ENCODE data around the gene FGF18.
"Not testable (repeated sequence)": the region's sequence is repeated elsewhere in the genome, so short reads cannot be mapped to it uniquely, and the experiment has no call there.

The FGF18 gene, protein sequence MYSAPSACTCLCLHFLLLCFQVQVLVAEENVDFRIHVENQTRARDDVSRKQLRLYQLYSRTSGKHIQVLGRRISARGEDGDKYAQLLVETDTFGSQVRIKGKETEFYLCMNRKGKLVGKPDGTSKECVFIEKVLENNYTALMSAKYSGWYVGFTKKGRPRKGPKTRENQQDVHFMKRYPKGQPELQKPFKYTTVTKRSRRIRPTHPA

DNA sequence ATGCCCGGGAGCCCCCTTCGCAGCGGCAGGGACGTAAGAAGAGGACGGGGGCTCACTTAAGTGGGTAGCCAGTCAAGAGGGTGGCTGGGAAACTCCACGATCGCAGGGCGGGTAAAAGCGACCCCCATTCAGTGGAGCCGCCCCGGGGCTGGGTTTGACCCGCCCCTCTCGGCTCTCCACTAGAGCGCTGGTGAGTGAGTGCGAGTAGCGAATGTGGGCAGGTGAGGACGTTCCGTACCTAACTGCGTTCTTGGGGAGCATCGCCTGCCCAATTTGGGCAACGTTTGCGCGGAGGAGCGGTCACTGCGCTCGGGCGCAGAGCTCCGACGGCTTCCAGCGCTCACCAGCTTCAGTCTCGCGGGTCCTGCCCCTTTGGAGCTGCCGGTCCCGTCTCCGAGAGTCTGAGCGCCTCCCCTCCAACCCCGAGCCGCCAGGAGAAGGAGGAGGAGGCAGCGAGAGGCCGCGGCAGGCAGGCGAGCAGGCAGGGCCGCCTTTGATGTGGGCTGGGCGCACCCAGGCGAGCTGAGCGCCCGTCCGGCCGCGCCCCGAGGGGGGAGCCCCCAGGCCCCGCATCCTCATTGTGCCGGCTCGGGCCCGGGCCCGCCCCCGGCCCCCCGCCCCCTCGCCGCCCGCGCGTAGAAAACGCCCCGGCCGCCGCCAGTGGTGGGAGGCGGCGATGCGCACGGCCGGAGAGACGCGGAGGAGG lies at the start of gene FGF18:
TSS of gene FGF18 (plus strand) at position 666 of the 706 bp plus-strand sequence. CDS start 553 bp downstream, outside the sequence.
- DNase-seq: peak; percentile 92

DNA sequence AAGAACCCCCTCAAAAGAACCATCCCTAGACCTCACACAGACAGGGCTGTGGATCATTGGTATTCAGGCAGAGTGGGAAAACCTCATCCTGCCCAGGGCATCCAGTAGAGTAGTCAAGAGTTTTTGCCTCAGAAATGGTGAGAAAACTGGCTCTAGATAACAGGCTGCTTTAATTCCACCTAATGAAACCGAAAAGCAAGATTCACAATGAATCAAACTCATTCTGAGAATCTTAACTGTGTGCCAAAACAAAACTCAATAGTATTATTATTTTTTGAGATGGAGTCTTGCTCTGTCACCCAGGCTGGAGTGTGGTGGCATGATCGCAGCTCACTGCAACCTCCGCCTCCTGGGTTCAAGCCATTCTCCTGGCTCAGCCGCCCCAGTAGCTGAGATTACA lies 49.5 kb upstream of the FGF18 start:
- DNase-seq: no peak

DNA sequence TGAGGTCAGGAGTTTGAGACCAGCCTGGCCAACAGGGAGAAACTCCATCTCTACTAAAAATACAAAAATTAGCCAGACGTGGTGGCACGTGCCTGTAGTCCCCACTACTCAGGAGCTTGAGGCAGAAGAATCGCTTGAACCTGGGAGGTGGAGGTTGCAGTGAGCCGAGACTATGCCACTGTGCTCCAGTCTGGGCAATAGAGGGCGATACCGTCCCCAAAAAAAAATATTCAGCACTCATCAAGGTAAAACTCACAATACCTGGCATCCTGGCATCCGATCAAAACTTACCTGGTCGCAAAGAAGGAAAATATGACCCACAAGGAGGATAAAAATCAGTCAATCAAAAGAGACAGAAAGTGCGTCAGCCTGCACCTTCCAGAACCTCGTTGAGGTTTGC lies 48.6 kb upstream of the FGF18 start:
- not testable (repeated sequence) for DNase-seq

DNA sequence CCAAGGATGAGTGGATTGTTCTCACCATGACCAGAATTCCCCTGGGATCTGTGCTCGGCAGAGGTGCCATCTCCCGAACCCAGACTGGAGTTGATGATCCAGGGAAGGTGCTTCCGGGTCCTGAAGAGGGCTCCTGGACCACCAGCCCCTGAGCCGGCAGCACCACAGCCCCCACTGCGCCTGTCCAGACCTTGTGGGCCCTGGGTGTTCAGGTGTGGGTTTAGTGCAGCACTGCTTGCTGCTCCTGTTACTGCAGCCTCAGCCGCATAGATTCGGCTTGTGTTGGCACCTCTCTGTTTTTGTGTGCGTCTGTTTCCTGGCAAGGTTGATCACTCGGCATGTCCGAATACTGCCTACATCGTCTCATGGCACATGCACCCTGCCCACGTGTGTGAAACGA lies 48.1 kb upstream of the FGF18 start:
- no peak for DNase-seq

DNA sequence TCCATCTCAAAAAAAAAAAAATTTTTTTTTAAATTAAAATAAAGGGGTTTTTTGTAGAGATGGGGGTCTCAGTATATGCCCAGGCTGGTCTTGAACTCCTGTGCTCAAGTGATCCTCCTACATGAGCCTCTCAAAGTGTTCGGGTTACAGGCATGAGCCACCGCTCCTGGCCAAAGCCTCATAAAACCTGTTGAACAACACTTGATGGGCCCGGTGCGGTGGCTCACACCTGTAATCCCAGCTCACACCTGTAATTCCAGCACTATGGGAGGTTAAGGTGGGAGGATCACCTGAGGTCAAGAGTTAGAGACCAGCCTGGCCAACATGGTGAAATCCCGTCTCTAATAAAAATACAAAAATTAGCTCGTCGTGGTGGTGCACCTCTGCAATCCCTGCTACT lies 39.5 kb upstream of the FGF18 start:
- no peak for DNase-seq

DNA sequence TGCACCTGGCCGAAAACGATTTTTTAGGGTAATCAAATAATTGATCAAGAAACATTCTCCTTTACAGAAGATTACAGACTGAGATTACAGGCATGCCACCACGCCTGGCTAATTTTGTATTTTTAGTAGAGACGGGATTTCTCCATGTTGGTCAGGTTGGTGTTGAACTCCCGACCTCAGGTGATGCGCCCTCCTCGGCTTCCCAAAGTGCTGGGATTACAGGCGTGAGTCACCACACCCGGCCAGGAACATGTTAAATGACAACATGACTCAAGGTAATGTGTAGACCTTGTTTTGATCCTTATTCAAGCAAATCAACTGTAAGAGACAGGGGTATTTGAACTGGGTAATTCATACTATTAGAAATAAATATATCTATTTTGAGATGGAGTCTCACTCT lies 35.0 kb upstream of the FGF18 start:
- DNase-seq: not testable (repeated sequence)

DNA sequence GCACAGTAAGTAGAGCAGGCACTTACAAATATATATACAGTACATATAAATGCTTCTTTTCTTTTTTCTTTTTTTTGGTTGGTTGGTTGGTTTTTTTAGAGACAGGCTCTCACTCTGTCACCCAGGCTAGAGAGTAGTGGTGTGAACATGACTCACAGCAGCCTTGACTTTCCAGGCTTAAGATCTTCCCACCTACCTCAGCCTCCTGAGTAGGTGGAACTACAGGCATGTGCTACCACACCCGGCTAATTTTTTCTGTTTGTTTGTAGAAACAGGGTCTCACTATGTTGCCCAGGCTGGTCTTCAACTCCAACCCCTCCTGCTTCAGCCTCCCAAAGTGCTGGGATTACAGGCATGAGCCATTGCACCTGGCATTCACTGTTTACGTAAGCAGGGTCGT lies 34.4 kb upstream of the FGF18 start:
- peak; percentile 48 for DNase-seq

DNA sequence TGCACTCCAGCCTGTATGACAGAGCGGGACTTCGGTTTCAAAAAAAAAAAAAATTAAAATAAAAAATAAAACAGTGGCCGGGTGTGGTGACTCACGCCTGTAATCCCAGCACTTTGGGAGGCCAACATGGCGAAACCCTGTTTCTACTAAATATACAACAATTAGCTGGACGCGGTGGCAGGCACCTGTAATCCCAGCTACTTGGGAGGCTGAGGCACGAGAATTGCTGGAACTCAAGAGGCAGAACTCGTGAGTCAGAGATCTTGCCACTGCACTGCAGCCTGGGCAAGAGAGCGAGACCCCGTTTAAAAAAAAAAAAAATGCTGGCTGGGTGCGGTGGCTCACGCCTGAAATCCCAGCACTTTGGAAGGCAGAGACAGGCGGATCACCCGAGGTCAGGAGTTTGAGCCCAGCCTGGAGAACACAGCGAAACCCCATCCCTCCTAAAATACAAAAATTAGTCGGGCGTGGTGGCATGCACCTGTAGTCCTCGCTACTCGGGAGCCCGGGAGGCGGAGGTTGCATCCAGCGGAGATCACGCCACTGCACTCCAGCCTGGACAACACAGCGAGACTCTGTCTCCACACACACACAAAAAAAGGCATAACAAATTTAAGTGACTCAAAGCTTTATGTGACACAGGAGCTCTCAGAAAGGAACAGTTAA lies 33.3 kb upstream of the FGF18 start:
- DNase-seq: no peak

DNA sequence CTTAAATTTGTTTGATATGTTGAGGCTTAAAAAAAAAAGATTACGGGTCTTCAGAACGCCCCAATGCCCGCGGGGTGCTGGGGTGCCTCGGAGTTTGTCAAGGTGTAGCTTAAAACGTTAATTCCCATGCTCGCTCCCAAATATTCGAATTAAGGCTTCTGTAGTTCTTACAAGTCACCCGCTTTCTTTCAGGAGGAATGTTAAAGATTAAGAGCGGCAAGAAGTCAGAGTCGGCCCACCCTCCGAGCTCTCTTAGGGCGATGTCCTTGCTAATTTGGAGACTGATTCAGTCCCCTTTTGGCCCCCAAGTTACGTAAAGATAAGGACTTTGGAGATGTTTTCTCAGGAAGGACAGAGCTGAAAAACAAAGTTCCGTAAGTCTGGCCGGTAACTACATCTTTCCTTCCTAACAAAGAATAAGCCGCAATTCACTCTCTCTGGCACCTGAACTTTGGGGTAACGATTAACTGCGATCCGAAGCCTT lies 32.5 kb upstream of the FGF18 start:
- no peak for DNase-seq

DNA sequence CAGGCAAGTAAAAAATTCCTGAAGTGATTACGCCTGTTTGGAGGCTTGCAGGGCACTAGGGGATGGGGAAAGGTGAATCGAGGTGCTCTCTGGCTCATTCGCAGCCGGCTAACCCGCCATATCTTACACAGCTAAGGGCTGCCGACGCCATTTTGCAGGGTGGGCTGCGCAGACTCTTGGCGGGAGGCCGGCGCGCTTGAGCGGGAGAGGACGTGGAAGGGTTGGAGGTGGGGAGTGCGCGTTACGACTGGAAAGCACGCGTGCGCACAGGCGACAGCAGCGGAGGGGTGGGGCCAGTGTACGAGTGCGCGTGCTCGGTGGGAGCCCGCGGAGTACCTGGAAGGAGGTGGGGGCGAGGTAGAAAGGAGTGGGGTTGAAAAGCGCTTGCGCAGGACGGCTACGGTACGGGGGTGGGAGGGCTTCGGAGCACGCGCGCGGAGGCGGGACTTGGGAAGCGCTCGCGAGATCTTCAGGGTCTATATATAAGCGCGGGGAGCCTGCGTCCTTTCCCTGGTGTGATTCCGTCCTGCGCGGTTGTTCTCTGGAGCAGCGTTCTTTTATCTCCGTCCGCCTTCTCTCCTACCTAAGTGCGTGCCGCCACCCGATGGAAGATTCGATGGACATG lies 32.0 kb upstream of the FGF18 start, which contains the start of gene NPM1:
TSS of gene NPM1 (plus strand) at position 505 of the 625 bp plus-strand sequence. CDS start at position 605, 100 bp downstream.
- peak; percentile 100 for DNase-seq

DNA sequence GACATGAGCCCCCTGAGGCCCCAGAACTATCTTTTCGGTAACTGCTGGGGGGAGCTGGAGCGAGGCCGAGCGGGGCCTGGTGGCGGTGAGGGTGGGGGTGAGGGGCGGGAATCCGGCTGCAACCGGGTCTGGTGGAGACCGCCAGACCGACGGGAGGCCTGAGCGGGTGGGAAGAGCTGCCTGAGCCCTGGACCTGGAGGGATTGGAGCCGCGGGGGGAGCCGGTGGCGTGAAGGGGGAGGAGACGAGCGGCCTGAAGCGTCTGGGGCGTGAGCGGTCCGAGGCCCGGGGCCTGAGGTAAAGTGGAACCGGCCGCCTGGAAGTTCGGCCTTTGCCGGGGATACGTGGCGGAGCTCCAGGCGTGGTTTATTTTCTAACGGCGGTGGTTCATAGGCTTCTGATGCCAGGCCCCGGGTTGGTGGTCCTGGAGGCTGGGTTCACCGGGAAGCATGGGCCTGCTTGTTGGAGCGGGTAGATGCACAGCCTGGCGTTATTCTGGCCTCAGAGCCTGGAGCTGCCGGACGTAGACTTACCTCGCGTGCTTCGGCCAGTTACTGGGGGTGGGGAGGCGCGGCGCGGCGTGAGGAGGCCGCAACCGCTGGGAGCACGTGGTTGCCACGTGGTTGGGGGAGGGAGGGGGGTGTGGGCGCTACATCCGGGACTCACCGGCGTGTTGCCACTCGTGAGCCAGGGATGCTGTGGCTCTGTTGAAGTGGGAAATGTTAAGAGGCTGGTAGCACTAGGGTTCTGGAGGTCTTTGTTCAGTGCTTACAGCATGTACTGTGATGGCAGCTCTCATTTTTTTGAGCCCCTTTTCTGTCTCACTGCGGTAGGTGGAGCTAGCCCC lies 31.3 kb upstream of the FGF18 start:
- DNase-seq: peak; percentile 93

DNA sequence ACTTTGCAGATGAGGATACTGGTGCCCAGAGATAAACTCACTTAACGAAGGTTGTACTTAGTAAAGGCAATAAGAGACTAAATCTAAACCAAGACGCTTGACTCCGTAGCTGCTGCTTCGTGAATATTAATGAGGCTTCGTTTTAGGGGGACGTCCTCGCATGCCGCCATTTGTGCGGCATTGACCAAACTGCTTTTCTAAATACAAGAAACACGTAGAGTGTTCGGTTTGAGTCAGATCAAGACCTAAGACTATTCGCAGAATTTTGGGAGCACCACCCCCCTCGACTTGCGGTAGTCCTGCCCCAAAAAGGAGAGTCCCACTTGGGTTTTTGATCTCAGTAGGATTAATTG lies 30.7 kb upstream of the FGF18 start:
- DNase-seq: no peak

DNA sequence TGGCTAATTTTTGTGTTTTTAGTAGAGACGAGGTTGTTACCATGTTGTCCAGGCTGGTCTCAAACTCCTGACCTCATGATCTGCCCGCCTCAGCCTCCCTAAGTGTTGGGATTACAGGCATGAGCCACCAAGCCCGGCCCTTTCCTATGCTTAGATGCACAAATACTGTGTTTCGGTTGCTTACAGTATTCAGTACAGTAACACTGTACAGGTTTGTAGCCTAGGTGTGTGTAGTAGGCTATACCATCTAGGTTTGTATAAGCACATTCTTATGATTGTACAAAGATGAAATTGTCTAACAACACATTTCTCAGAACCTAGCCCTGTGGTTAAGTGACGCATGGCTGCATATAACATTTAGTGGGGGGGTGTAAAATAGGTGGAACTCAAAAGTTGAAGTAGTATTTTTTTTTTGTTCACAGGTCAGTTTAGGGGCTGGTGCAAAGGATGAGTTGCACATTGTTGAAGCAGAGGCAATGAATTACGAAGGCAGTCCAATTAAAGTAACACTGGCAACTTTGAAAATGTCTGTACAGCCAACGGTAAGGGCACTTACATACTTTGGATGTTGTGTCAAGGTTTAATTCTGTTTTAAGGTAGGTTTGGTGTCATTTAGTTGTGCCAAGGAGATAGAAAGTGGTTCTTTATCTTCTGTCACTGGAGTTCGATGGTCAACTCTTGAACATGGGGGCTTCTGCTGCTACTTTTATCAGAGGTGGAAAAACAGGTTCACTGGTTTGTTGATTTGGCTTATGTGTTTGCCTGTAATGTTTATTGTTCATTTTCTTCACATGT lies 28.4 kb upstream of the FGF18 start:
- no peak for DNase-seq

DNA sequence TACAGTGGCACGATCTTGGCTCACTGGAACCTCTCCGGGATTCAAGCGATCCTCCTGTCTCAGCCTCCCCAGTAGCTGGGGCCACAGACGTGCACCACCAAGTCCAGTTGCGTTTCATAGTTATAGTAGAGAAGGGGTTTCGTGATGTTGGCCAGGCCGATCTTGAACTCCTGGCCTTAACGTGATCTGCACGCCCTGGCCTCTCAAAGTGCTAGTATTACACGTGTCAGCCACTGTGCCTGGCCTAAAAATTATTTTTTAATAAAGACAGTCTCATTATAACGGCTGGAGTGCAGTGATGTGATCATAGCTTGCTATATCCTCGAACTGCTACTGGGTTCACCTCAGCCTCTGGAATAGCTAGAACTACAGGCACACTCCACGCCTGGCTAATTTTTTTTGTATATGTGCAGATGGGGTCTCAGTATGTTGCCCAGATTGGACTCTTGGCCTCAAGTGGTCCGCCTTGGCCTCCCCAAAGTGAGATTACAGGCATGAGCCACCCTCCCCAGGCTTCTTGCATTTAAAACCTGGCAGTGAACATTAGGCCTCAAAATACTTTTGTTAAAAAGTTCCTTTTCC lies 27.4 kb upstream of the FGF18 start:
- no peak for DNase-seq

DNA sequence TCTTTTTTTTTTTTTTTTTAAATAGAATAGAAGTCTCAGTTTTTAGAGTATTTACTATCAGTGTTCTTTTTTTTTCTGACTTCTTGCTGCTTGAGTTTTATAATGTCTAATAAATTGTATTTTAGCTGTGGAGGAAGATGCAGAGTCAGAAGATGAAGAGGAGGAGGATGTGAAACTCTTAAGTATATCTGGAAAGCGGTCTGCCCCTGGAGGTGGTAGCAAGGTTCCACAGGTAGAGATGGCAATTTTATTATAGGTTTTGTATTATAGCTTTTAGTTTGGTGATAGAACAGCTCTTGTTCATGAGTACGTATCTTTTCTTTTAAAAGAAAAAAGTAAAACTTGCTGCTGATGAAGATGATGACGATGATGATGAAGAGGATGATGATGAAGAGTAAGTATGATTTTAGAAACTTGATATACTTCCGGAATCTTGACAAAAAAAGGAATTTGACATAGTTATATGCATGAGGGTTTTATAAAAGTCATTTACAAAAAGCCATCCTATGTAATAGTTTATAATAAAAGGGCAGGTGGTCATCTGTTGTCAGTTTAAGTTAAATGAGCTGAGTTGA lies 26.8 kb upstream of the FGF18 start:
- no peak for DNase-seq

DNA sequence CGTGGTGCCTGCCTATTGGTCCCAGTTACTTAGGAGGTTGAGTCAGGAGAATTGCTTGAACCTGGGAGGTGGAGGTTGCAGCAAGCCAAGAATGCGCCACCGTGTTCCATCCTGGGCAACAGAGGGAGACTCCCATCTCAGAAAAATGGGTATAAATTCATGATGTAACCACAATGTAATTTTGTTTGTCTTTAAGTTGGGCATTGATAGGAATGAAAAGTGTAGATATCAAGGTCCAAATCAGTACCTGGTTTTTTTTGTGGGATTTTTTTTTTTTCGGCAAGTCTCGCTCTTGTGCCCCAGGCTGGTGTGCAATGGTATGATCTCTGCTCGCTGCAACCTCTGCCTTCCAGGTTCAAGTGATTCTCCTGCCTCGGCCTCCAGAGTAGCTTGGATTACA lies 24.4 kb upstream of the FGF18 start:
- no peak for DNase-seq

DNA sequence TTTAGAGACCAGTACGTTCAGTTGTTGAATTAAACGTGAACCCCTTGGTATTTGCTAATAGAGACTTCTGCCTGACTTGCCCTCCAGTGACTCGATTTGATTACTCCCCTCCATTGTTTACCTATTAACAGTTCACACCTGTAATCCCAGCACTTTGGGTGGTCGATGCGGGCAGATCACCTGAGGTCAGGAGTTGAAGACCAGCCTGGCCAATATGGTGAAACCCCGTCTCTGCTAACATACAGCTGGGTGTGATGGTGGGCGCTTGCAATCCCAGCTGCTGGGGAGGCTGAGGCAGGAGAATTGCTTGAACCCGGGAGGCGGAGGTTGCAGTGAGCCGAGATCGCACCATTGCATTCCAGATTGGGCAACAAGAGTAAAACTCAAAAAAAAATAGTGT lies 22.9 kb upstream of the FGF18 start:
- DNase-seq: not testable (repeated sequence)

DNA sequence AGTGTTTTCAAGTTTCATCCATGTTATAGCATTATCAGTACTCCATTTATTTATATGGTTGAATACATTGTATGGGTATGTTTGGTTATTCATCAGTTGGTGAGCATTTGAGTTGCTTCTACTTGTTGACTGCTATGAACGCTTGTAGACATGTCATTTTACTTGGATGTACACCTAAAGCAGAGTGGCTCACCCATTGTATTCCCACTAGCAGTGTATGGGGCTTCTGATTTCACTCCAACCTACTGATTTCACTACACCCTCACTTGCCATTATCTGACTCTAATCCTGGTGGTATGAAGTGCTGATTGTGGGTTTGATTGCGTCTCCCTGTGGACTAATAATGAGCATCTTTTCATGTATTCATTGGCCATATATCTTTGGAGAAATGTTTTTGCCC lies 22.3 kb upstream of the FGF18 start:
- no peak for DNase-seq

DNA sequence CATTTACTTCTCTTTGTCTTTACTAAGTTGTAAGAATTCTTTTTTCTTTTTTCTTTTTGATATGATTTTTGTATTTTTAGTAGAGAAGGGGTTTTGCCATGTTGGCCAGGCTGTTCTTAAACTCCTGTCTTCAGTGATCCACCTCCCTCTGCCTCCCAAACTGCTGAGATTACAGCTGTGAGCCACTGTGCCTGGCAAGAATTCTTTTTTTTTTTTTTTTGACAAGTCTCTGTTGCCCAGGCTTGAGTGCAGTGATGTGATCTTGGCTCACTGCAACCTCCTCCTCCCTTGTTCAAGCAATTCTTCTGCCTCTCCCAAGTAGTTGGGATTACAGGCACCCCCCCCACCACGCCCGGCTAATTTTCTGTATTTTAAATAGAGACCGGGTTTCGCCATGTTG lies 21.8 kb upstream of the FGF18 start:
- DNase-seq: no peak

DNA sequence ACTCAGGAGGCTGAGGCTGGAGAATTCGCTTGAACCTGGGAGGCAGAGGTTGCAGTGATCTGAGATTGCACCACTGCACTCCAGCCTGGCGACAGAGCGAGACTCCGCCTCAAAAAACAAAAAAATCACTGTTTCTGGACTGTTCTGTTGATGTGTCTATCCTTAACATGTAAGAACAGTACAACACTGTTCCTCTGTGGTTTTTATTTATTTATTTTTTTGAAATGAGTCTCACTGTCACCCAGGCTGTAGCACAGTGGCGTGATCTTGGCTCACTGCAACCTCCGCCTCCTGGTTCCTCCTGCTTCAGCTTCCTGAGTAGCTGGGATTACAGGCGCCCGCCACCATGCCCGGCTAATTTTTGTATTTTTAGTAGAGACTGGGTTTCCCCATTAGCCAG lies 20.8 kb upstream of the FGF18 start:
- DNase-seq: not testable (repeated sequence)

DNA sequence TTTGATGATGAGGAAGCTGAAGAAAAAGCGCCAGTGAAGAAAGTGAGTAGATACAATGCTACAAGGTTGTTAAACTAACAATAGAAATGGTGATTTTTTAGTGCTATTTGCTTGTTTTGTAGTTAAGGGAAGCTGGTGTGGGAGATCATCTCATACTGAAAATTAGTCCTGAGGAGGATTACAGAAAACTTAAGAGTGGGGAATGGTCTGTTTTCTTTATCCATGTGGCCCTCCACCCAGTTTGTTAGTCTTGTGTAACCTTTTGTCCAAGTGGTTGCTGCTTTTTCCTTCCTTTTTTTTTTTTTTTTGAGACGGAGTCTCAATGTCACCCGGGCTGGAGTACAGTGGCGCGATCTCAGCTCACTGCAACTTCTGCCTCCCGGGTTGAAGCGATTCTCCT lies 19.3 kb upstream of the FGF18 start:
- DNase-seq: no peak
